HFF-Myc (cell line): Measurements from ENCODE around the gene MAST3.

Experiments used
- DNase-seq: peaks from one replicate; pipeline ENCODE4 v3.0.0-alpha.2; 2011; ENCODE audit warnings: low read depth; ENCODE audit errors: extremely low read depth
- H3K4me3 ChIP-seq: replicated peaks from 2 replicates; pipeline ENCODE4 v1.5.1; 2011; ENCODE audit warnings: low read depth, mild to moderate bottlenecking, control low read depth, low read length
- CTCF ChIP-seq: IDR thresholded peaks from 2 replicates; pipeline ENCODE4 v1.5.1; 2012; ENCODE audit warnings: mild to moderate bottlenecking, low read depth, low read length, control low read depth; ENCODE audit errors: missing control alignments

Gene MAST3

GRCh38 chr19:18058208-18059009 lies 39.2 kb upstream of the MAST3 start:
- TF ChIP-seq CTCF, result peak; percentile 82
- H3K4me3 ChIP-seq, result no peak overlapping the region
- DNase-seq, result peak; percentile 31

GRCh38 chr19:18059297-18059696 lies 38.3 kb upstream of the MAST3 start:
- no peak for TF ChIP-seq CTCF
- DNase-seq, result no peak
- no peak overlapping the region for H3K4me3 ChIP-seq

- TF ChIP-seq CTCF, result no peak
- no peak overlapping the region for H3K4me3 ChIP-seq
- no peak for DNase-seq
Measured at GRCh38 chr19:18059902-18060301, 37.7 kb upstream of the MAST3 start.

- H3K4me3 ChIP-seq, result no peak overlapping the region
- TF ChIP-seq CTCF, result no peak
- DNase-seq, result no peak
Measured at GRCh38 chr19:18060472-18060871, 37.1 kb upstream of the MAST3 start.

DNA sequence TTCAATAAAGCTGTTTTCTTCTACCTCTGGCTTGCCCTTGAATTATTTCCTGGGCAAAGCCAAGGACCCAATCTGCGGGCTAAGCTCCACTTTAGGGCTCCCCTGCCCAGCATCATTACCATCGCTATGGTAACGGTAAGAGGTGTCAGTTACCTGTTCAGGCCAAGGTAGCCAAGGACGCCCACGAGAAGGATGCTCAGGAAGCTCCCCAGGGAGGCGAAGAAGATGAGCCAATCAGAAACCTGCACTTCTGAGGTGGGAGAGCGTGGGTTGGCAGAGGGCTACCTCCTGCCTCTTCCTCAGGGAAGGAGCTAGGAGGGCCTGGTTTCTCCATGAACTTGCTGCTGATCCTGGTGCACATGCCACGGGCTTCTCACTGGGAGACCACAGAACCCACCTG lies 35.5 kb upstream of the MAST3 start:
- no peak for TF ChIP-seq CTCF
- no peak overlapping the region for H3K4me3 ChIP-seq
- DNase-seq, result no peak

DNA sequence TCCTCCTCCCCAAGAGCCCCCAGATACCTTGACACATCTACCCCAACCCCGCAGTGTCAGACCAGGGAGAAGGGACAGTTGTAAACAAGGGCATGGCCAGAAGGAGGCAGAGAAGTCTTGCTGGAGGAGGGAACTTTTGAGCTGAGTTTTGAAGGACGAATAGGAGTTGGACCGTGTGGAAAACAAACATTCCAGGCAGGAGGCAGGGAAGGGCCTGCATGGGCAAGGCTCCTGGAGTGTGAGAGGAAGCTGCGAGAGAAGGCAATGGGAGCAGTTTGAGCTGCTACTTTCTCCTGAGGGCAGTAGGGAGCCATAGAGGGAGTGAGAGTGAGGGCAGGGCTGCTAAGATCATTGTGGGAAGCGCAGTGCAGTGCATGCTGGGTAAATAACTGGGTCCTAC lies 34.1 kb upstream of the MAST3 start:
- H3K4me3 ChIP-seq, result no peak overlapping the region
- DNase-seq, result no peak
- peak; percentile 6 for TF ChIP-seq CTCF

GRCh38 chr19:18065173-18065495 lies 32.4 kb upstream of the MAST3 start:
- no peak for TF ChIP-seq CTCF
- no peak for DNase-seq

More at GRCh38 chr19:18065173-18065495, 32.4 kb upstream of the MAST3 start:
- no peak overlapping the region for H3K4me3 ChIP-seq
